Activated B cell treated with CpG ODN at 0.5 μM for 24 hours (primary cell): ENCODE measurements around the gene OR4D6. TPM values are rescaled to one million over a fixed set of nuclear protein-coding genes. Genes with fewer than 3 reads are reported as not detected.
"Not testable (repeated sequence)": the region's sequence is repeated elsewhere in the genome, so short reads cannot be mapped to it uniquely, and the experiment has no call there.

ENCODE experiments used
- ATAC-seq: fragments of 200-7000 bp; cut with Tn5 transposase; one replicate; pipeline ENCODE4 v1.10.0; 2021; ENCODE audit warnings: low read depth, mild to moderate bottlenecking, moderate library complexity
- CTCF ChIA-PET: fragments of 350-600 bp; sonication (Branson Sonifier 250); formaldehyde crosslinking; loops from one replicate; lab custom pipeline; 2021; ENCODE audit warnings: antibody characterized with exemption; lab: Charles Lee
- POLR2A ChIA-PET: fragments of 350-600 bp; sonication (Branson Sonifier 250); formaldehyde crosslinking; loops from one replicate; lab custom pipeline; 2021; ENCODE audit warnings: antibody characterized with exemption; lab: Charles Lee
- DNase-seq: peaks from one replicate; pipeline ENCODE4 v3.0.0; 2022
- H3K27ac Mint-ChIP-seq: one replicate; pipeline ENCODE4 v1.8.0; 2020; ENCODE audit warnings: mixed read lengths
- H3K27me3 Mint-ChIP-seq: one replicate; pipeline ENCODE4 v1.8.0; 2021; ENCODE audit warnings: mixed read lengths
- H3K36me3 Mint-ChIP-seq: one replicate; pipeline ENCODE4 v1.8.0; 2021; ENCODE audit warnings: low read depth, mixed read lengths
- H3K4me1 Mint-ChIP-seq: one replicate; pipeline ENCODE4 v1.8.0; 2021; ENCODE audit warnings: mixed read lengths
- H3K4me3 Mint-ChIP-seq: one replicate; pipeline ENCODE4 v1.8.0; 2020; ENCODE audit warnings: mild to moderate bottlenecking, mixed read lengths
- H3K9me3 Mint-ChIP-seq: one replicate; pipeline ENCODE4 v1.8.0; 2020; ENCODE audit warnings: mixed read lengths
- CTCF ChIP-seq: fragments of 200-600 bp; IDR thresholded peaks from one replicate; pipeline ENCODE4 v1.8.0; 2022; ENCODE audit warnings: antibody characterized with exemption, mild to moderate bottlenecking
- intact Hi-C: fragments of 100-400 bp; cut with micrococcal nuclease; formaldehyde crosslinking; loops from one replicate; pipeline ENCODE4 v1.15.1; 2024
- total RNA-seq: library from RNA; stranded (reverse); gene quantifications from 2 replicates; pipeline ENCODE4 v1.2.3, GENCODE V29; 2022

OR4D6 gene
- total RNA-seq, 1 donor from 2014 or later = not detected

GRCh38 chr11:59427068-59427382 lies 29.7 kb upstream of the OR4D6 start:
- DNase-seq (no peak), ATAC-seq (no peak)
- Mint-ChIP-seq H3K27ac (no peak overlapping the region), H3K27me3 (peaks cover 4% of the 10 kb centered on the region), H3K9me3 (no peaks in the 10 kb centered on the region), H3K4me1 (peaks cover 3% of the 10 kb centered on the region), H3K4me3 (no peak overlapping the region), H3K36me3 (no peaks in the 10 kb centered on the region)
- ChIA-PET CTCF (interaction anchor here (1.0 kb wide), 1 partner anchor 163 kb away, joined by 3 read pairs; no protein-coding TSS in a partner anchor), POLR2A (no interaction called here)
- no peak for TF ChIP-seq CTCF
- intact Hi-C loops = no loop called here

GRCh38 chr11:59429924-59430516 lies 26.7 kb upstream of the OR4D6 start:
- no peak overlapping the region for H3K27ac Mint-ChIP-seq
- CTCF ChIA-PET = interaction anchor here (0.6 to 5.2 kb wide), 20 partner anchors 49 to 471 kb away, joined by 3 to 91 read pairs (median 4); partner anchors contain the start of genes DTX4 and MPEG1
- no peaks in the 10 kb centered on the region for H3K4me1 Mint-ChIP-seq
- ATAC-seq (peak; percentile 87), DNase-seq (no peak)
- POLR2A ChIA-PET = interaction anchor here (0.6 to 2.3 kb wide), 3 partner anchors 107 to 259 kb away, joined by 3 to 10 read pairs (median 3); partner anchors contain the start of gene DTX4
- H3K9me3 Mint-ChIP-seq = no peaks in the 10 kb centered on the region
- H3K27me3 Mint-ChIP-seq = peaks cover 9% of the 10 kb centered on the region
- TF ChIP-seq CTCF = peak; percentile 50
- no peak overlapping the region for H3K4me3 Mint-ChIP-seq
- intact Hi-C loops = loop anchor here (1.0 to 10.0 kb wide), 8 partner anchors 146 to 775 kb away; no protein-coding TSS in a partner anchor
- no peaks in the 10 kb centered on the region for H3K36me3 Mint-ChIP-seq

GRCh38 chr11:59436169-59436568 lies 20.6 kb upstream of the OR4D6 start, which contains the start of gene OR5A1:
OR5A1 (plus strand) TSS chr11:59436469; CDS start chr11:59443169, 6,700 bp downstream.
- ChIA-PET CTCF (interaction anchor here (0.6 kb wide), 1 partner anchor 278 kb away, joined by 3 read pairs; no protein-coding TSS in a partner anchor), POLR2A (no interaction called here)
- Mint-ChIP-seq H3K27me3 (peaks cover 9% of the 10 kb centered on the region), H3K9me3 (no peaks in the 10 kb centered on the region), H3K4me3 (no peak within 1 kb of the TSS), H3K4me1 (no peaks in the 10 kb centered on the region), H3K36me3 (no peaks in the 10 kb centered on the region), H3K27ac (no peak within 1 kb of the TSS)
- no peak for TF ChIP-seq CTCF
- ATAC-seq = no peak
- intact Hi-C loops = loop anchor here (10.0 kb wide), 3 partner anchors 381 to 781 kb away; no protein-coding TSS in a partner anchor
- DNase-seq = no peak

GRCh38 chr11:59437770-59438169 lies 19.0 kb upstream of the OR4D6 start:
- Mint-ChIP-seq H3K27me3 (peaks cover 9% of the 10 kb centered on the region), H3K9me3 (no peaks in the 10 kb centered on the region), H3K36me3 (no peaks in the 10 kb centered on the region), H3K4me3 (no peak overlapping the region), H3K27ac (no peak overlapping the region), H3K4me1 (no peaks in the 10 kb centered on the region)
- intact Hi-C loops = loop anchor here (10.0 kb wide), 3 partner anchors 383 to 783 kb away; no protein-coding TSS in a partner anchor
- ChIA-PET CTCF (interaction anchor here (0.9 to 1.7 kb wide), 2 partner anchors 266 to 267 kb away, joined by 3 to 4 read pairs; partner anchors contain the start of gene DTX4), POLR2A (no interaction called here)
- DNase-seq (no peak), ATAC-seq (no peak)
- TF ChIP-seq CTCF = no peak

- Mint-ChIP-seq H3K27me3 (peaks cover 12% of the 10 kb centered on the region), H3K9me3 (peaks cover 12% of the 10 kb centered on the region)
- ATAC-seq, H3K36me3 Mint-ChIP-seq, intact Hi-C loops, CTCF ChIA-PET, DNase-seq, H3K27ac Mint-ChIP-seq, H3K4me1 Mint-ChIP-seq, H3K4me3 Mint-ChIP-seq, POLR2A ChIA-PET: not testable (repeated sequence)
Measured at GRCh38 chr11:59445624-59446023, 11.1 kb upstream of the OR4D6 start.
